Measurements from ENCODE around the gene GSX1. TPM values are rescaled to one million over a fixed set of nuclear protein-coding genes. Genes with fewer than 3 reads are reported as not detected.
A peak's percentile ranks its signal among the peaks of the same experiment; 100 is the strongest.

The GSX1 gene
- polyA plus RNA-seq, 3 donors = not detected

DNA sequence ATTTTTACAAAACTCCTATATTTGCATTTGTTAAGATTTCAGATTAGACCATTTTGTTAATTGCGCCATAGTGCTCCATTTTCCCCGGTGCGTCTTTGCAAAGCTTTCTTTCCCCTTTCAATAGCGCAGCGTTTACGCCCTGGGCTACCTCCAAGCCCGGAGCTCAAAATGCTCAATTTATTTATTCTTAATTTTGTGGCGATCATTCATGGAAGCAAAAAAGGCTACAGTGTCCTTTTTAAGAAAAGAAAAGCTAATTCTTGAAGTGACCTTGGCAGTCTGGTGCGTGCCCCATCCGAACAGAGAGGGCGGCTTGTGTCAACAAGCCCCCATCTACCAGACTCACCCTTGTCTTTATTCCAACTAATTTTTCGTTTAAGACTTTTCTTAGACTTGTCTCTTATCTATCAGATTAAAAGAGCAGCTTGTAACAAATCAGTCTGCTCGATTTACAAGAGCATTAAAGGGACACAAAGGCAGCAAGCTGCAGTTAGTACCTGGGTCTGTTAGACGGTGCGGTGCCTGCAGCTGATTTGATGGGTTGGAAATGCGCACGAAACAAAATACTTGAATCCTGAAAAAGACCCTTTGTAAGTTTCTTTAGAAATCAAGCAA, 30.1 kb downstream of the GSX1 start:
- peaks cover 0 to 1% (median 0%) of the 10 kb centered on the region in 7 donors for H3K9me3 Mint-ChIP-seq
- H3K36me3 ChIP-seq (replicated peaks in 1 of 2; ENCODE audit: control insufficient read depth in 1 of 2, insufficient read depth in 2 of 2, low read length in 2 of 2) = no peaks in the 10 kb centered on the region
- WGBS (ENCODE audit: insufficient coverage) = 3% methylated on average over 11 of the region's 17 CpGs

DNA sequence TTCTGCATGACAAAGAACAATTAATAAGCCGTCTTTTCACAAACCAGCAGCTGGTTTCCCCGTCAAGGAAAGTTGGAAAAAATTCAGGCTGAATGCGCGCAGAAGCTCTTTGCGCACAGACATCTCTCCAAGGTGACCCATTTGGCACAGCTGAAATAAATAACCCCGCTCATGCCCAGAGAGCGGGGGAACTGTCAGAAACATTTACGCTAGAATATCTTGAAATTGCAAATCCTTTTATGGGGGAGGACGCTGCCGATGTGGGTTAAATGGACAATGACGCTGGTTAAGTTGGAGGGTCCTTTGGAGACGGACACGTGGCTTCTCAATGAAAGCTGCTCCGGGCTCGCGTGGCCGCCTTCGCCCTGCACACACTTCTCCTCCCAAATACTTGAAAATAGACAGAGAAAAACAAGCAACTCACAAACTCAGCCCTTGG, 30.6 kb downstream of the GSX1 start:
- H3K27ac ChIP-seq (ENCODE audit: low read depth in 1 of 2, low read length in 2 of 2) = no peak overlapping the region
- no peak overlapping the region for H3K4me3 ChIP-seq (replicated peaks in 1 of 3; ENCODE audit: low read depth in 2 of 3, low read length in 3 of 3)
- no peaks in the 10 kb centered on the region for H4K20me1 ChIP-seq (ENCODE audit: insufficient read depth, low read length)
- DNase-seq = no peak
- peaks cover 38 to 84% of the 10 kb centered on the region in 2 donors for H3K27me3 ChIP-seq (ENCODE audit: control insufficient read depth in 2 of 2, insufficient read depth in 2 of 2, low read length in 2 of 2)
- H3K36me3 Mint-ChIP-seq = no peaks in the 10 kb centered on the region
- peaks cover 0 to 5% of the 10 kb centered on the region in 2 donors for H3K9me3 ChIP-seq (replicated peaks in 1 of 2; ENCODE audit: control insufficient read depth in 1 of 2, insufficient read depth in 1 of 2, low read length in 2 of 2)
- TF ChIP-seq, protein P1, sequence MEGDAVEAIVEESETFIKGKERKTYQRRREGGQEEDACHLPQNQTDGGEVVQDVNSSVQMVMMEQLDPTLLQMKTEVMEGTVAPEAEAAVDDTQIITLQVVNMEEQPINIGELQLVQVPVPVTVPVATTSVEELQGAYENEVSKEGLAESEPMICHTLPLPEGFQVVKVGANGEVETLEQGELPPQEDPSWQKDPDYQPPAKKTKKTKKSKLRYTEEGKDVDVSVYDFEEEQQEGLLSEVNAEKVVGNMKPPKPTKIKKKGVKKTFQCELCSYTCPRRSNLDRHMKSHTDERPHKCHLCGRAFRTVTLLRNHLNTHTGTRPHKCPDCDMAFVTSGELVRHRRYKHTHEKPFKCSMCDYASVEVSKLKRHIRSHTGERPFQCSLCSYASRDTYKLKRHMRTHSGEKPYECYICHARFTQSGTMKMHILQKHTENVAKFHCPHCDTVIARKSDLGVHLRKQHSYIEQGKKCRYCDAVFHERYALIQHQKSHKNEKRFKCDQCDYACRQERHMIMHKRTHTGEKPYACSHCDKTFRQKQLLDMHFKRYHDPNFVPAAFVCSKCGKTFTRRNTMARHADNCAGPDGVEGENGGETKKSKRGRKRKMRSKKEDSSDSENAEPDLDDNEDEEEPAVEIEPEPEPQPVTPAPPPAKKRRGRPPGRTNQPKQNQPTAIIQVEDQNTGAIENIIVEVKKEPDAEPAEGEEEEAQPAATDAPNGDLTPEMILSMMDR (IDR thresholded peaks at IDR 0.05) = no peak
- peaks cover 4 to 5% of the 10 kb centered on the region in 2 donors for H3K4me1 ChIP-seq (ENCODE audit: control insufficient read depth in 1 of 2, insufficient read depth in 2 of 2, low read length in 2 of 2)
- intact Hi-C loops (cut with micrococcal nuclease) = loop anchor here (10.0 kb wide), 1 partner anchor 288 kb away; no protein-coding TSS in a partner anchor
- peak overlapping the region in 1 of 2 donors; percentile 72 for H3K4me3 Mint-ChIP-seq
- 9% methylated on average over 14 of the region's 18 CpGs for WGBS (ENCODE audit: insufficient coverage)
- no peak overlapping the region for H2AFZ ChIP-seq (ENCODE audit: insufficient read depth, low read depth, low read length, poor library complexity, severe bottlenecking)
- no peak overlapping the region for H3K27ac Mint-ChIP-seq
- H3K27me3 Mint-ChIP-seq (ENCODE audit: low read depth in 3 of 3) = peaks cover 73 to 80% (median 80%) of the 10 kb centered on the region in 3 donors
- H3K79me2 ChIP-seq (ENCODE audit: insufficient read depth, low read length) = no peaks in the 10 kb centered on the region
- H3K4me1 Mint-ChIP-seq = peaks cover 6% of the 10 kb centered on the region
- H3K36me3 ChIP-seq (replicated peaks in 1 of 2; ENCODE audit: control insufficient read depth in 1 of 2, insufficient read depth in 2 of 2, low read length in 2 of 2) = no peaks in the 10 kb centered on the region
- no peaks in the 10 kb centered on the region for H3K9me3 Mint-ChIP-seq
- no peak overlapping the region for H3K9ac ChIP-seq (ENCODE audit: insufficient read depth, low read length, poor library complexity, severe bottlenecking)
- no peak overlapping the region for H3K4me2 ChIP-seq (replicated peaks; ENCODE audit: extremely low read depth, low read length, poor library complexity, severe bottlenecking)

More for the DNA sequence above, 30.1 kb downstream of the GSX1 start:
- Mint-ChIP-seq H3K27ac (no peak overlapping the region), H3K27me3 (ENCODE audit: low read depth in 3 of 3) (peaks cover 70 to 76% (median 75%) of the 10 kb centered on the region in 3 donors), H3K4me1 (peaks cover 6% of the 10 kb centered on the region), H3K36me3 (no peaks in the 10 kb centered on the region), H3K4me3 (peak overlapping the region in 1 of 2 donors; percentile 72)
- no peak overlapping the region for H2AFZ ChIP-seq (ENCODE audit: insufficient read depth, low read depth, low read length, poor library complexity, severe bottlenecking)
- H4K20me1 ChIP-seq (ENCODE audit: insufficient read depth, low read length) = no peaks in the 10 kb centered on the region
- H3K9ac ChIP-seq (ENCODE audit: insufficient read depth, low read length, poor library complexity, severe bottlenecking) = no peak overlapping the region
- H3K79me2 ChIP-seq (ENCODE audit: insufficient read depth, low read length) = no peaks in the 10 kb centered on the region
- H3K27ac ChIP-seq (ENCODE audit: low read depth in 1 of 2, low read length in 2 of 2) = no peak overlapping the region
- H3K9me3 ChIP-seq (replicated peaks in 1 of 2; ENCODE audit: control insufficient read depth in 1 of 2, insufficient read depth in 1 of 2, low read length in 2 of 2) = peaks cover 0 to 5% of the 10 kb centered on the region in 2 donors
- no peak for DNase-seq
- no peak overlapping the region for H3K4me3 ChIP-seq (replicated peaks in 1 of 3; ENCODE audit: low read depth in 2 of 3, low read length in 3 of 3)
- peaks cover 38 to 81% of the 10 kb centered on the region in 2 donors for H3K27me3 ChIP-seq (ENCODE audit: control insufficient read depth in 2 of 2, insufficient read depth in 2 of 2, low read length in 2 of 2)
- TF ChIP-seq, protein P1 (IDR thresholded peaks at IDR 0.05) = no peak
- intact Hi-C loops (cut with micrococcal nuclease) = loop anchor here (10.0 kb wide), 1 partner anchor 288 kb away; no protein-coding TSS in a partner anchor
- no peak overlapping the region for H3K4me2 ChIP-seq (replicated peaks; ENCODE audit: extremely low read depth, low read length, poor library complexity, severe bottlenecking)
- peaks cover 4 to 5% of the 10 kb centered on the region in 2 donors for H3K4me1 ChIP-seq (ENCODE audit: control insufficient read depth in 1 of 2, insufficient read depth in 2 of 2, low read length in 2 of 2)
